Endothelial cell of umbilical vein (primary cell): ENCODE results near the gene NAP1L4.

ENCODE experiments used
- EZH2 ChIP-seq: IDR thresholded peaks from 2 replicates; pipeline ENCODE4 v1.6.1; 2012; ENCODE audit warnings: borderline replicate concordance, low read depth, mild to moderate bottlenecking, moderate library complexity, low read length, inconsistent platforms; ENCODE audit not compliant: severe bottlenecking
- GATA2 ChIP-seq: IDR thresholded peaks from 2 replicates; pipeline ENCODE4 v1.7.0; 2011; ENCODE audit warnings: low read depth, mild to moderate bottlenecking, moderate library complexity, mixed read lengths, low read length; ENCODE audit not compliant: insufficient read length, insufficient read depth
- JUN ChIP-seq: IDR thresholded peaks from 2 replicates; pipeline ENCODE4 v1.6.1; 2011; ENCODE audit warnings: borderline replicate concordance, low read depth; ENCODE audit not compliant: insufficient read length, insufficient read depth
- MYC ChIP-seq: IDR thresholded peaks from one replicate; pipeline ENCODE4 v1.6.1; 2011; ENCODE audit warnings: mild to moderate bottlenecking, low read depth, low read length
- TF ChIP-seq, protein P1 (sequence below), 2 donors: IDR thresholded peaks; 1 replicate in 1 of 2; 2 replicates in 1 of 2; pipeline ENCODE4 v1.5.1; 2011; ENCODE audit warnings: low read length in 2 of 2, mild to moderate bottlenecking in 2 of 2, moderate library complexity in 2 of 2, control low read depth in 1 of 2, inconsistent platforms in 1 of 2, low read depth in 1 of 2; ENCODE audit not compliant: insufficient read depth in 1 of 2; ENCODE audit errors: extremely low read depth in 1 of 2
- TF ChIP-seq, protein P2 (sequence below): IDR thresholded peaks from 2 replicates; pipeline ENCODE4 v1.6.1; 2011; ENCODE audit not compliant: insufficient read depth, insufficient read length

DNA sequence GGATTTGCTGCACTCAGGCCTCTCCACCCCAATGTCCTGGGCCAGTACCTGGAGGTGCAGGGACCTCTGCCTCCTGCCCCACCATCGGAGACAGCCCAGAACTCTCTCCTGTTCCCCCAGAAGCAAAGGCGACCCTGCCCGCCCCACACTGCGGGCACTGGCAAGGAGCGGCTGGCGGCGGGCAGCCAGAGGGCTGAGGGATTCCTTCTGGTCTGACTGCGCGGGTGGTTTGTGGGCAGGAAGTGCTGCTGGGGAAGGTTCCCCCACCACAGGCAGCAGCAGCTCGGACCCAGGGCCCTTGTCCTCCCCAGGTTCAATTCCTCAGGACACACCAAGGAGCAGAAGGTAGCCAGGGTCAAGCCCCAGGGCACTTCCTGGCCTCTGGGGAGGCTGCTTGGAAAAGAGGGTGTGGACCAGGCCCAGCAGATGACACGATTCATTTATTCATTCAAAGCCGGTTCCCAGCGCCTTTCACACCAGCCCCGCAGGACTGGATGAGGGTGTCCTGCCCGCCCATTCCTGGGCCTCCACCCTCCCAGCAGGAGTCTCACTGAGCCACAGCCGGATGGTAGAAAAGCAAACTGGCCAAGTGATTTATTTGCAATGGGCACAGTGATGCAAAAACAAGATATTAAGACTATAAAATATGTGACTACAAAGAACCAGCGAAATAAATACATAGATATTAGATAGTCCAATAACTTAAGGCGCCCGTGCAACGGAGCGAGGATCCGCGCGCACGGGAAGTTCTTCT, 64.1 kb downstream of the NAP1L4 start:
- TF ChIP-seq, protein P1, sequence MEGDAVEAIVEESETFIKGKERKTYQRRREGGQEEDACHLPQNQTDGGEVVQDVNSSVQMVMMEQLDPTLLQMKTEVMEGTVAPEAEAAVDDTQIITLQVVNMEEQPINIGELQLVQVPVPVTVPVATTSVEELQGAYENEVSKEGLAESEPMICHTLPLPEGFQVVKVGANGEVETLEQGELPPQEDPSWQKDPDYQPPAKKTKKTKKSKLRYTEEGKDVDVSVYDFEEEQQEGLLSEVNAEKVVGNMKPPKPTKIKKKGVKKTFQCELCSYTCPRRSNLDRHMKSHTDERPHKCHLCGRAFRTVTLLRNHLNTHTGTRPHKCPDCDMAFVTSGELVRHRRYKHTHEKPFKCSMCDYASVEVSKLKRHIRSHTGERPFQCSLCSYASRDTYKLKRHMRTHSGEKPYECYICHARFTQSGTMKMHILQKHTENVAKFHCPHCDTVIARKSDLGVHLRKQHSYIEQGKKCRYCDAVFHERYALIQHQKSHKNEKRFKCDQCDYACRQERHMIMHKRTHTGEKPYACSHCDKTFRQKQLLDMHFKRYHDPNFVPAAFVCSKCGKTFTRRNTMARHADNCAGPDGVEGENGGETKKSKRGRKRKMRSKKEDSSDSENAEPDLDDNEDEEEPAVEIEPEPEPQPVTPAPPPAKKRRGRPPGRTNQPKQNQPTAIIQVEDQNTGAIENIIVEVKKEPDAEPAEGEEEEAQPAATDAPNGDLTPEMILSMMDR (IDR thresholded peaks at IDR 0.05; ENCODE audit: extremely low read depth in 1 of 2, insufficient read depth in 1 of 2, low read depth in 1 of 2, low read length in 2 of 2): no peak
- TF ChIP-seq, protein P2, sequence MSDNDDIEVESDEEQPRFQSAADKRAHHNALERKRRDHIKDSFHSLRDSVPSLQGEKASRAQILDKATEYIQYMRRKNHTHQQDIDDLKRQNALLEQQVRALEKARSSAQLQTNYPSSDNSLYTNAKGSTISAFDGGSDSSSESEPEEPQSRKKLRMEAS: no peak
- TF ChIP-seq JUN (no peak), EZH2 (no peak), GATA2 (no peak), MYC (no peak)
